Fibroblast of lung (primary cell): ENCODE measurements around the gene CKLF. TPM values are rescaled to one million over a fixed set of nuclear protein-coding genes. Genes with fewer than 3 reads are reported as not detected.
A peak's percentile ranks its signal among the peaks of the same experiment; 100 is the strongest.

Source experiments
- DNase-seq, 2 donors: peaks; one replicate each; pipeline versions ENCODE4 v3.0.0 to v3.0.0-alpha.2; 2010; ENCODE audit warnings: low read depth in 2 of 2
- H2AFZ ChIP-seq: 2 replicates; pipeline ENCODE4 v1.5.1; 2012; ENCODE audit warnings: low read length, control low read depth, inconsistent platforms
- H3K27ac ChIP-seq: 2 replicates; pipeline ENCODE4 v1.5.1; 2011; ENCODE audit warnings: low read length, control low read depth; ENCODE audit not compliant: insufficient read depth
- H3K27me3 ChIP-seq: 2 replicates; pipeline ENCODE4 v1.5.1; 2011; ENCODE audit warnings: mild to moderate bottlenecking, low read length; ENCODE audit not compliant: control insufficient read depth, insufficient read depth
- H3K36me3 ChIP-seq: 2 replicates; pipeline ENCODE4 v1.5.1; 2011; ENCODE audit warnings: low read length; ENCODE audit not compliant: control insufficient read depth, insufficient read depth
- H3K4me1 ChIP-seq: 2 replicates; pipeline ENCODE4 v1.5.1; 2011; ENCODE audit warnings: low read length; ENCODE audit not compliant: control insufficient read depth, insufficient read depth; ENCODE audit errors: extremely low read depth
- H3K4me2 ChIP-seq: 2 replicates; pipeline ENCODE4 v1.5.1; 2011; ENCODE audit warnings: low read length, control low read depth; ENCODE audit not compliant: insufficient read depth; ENCODE audit errors: extremely low read depth
- H3K4me3 ChIP-seq, 4 experiments: fragments of 200-600 bp in 1 of 4; sonication (generic) in 1 of 4; replicated peaks in 1 of 4; 2 replicates each; pipeline ENCODE4 v1.5.1; 2011 to 2016; ENCODE audit warnings: low read length in 4 of 4, low read depth in 3 of 4, mild to moderate bottlenecking in 3 of 4, control low read depth in 2 of 4, inconsistent platforms in 1 of 4, mixed read lengths in 1 of 4; ENCODE audit not compliant: insufficient read depth in 1 of 4; ENCODE audit errors: control extremely low read depth in 1 of 4
- H3K79me2 ChIP-seq: 2 replicates; pipeline ENCODE4 v1.5.1; 2012; ENCODE audit warnings: mild to moderate bottlenecking, low read length, inconsistent platforms; ENCODE audit not compliant: control insufficient read depth, insufficient read depth
- H3K9ac ChIP-seq: 2 replicates; pipeline ENCODE4 v1.5.1; 2011; ENCODE audit warnings: mild to moderate bottlenecking, low read length, control low read depth; ENCODE audit not compliant: insufficient read depth
- H3K9me3 ChIP-seq: 2 replicates; pipeline ENCODE4 v1.5.1; 2012; ENCODE audit warnings: low read depth, low read length; ENCODE audit not compliant: control insufficient read depth, insufficient read depth
- H4K20me1 ChIP-seq: 2 replicates; pipeline ENCODE4 v1.5.1; 2011; ENCODE audit warnings: low read length; ENCODE audit not compliant: control insufficient read depth, insufficient read depth; ENCODE audit errors: extremely low read depth
- EZH2 ChIP-seq: IDR thresholded peaks from 2 replicates; pipeline ENCODE4 v1.5.1; 2012; ENCODE audit warnings: low read length, control low read depth, mild to moderate bottlenecking; ENCODE audit errors: missing control alignments
- polyA plus RNA-seq, 2 donors: library from polyadenylated mRNA; depleted of rRNA in 1 of 2; stranded (reverse) in 1 of 2; unstranded in 1 of 2; fragments of >200 nt; gene quantifications; 2 replicates each; pipeline ENCODE4 v1.2.1, GENCODE V29; 2011 to 2012; ENCODE audit warnings: missing spikeins in 1 of 2
- total RNA-seq: library from RNA; depleted of rRNA; stranded (reverse); fragments of >200 nt; gene quantifications from 2 replicates; pipeline ENCODE4 v1.2.1, GENCODE V29; 2014
- TF ChIP-seq, protein P1 (sequence below), 2 donors: IDR thresholded peaks in 1 of 2; conservative IDR thresholded peaks in 1 of 2; 1 replicate in 1 of 2; 2 replicates in 1 of 2; pipeline ENCODE4 v1.5.1; 2011 to 2012; ENCODE audit warnings: low read length in 2 of 2, control low read depth in 1 of 2, inconsistent platforms in 1 of 2, low read depth in 1 of 2, mild to moderate bottlenecking in 1 of 2

The CKLF gene
- total and polyA plus RNA-seq, 2 donors (not counting 1 experiment from before 2014, with no cell fraction given), result 41.9 to 70.9 TPM

DNA sequence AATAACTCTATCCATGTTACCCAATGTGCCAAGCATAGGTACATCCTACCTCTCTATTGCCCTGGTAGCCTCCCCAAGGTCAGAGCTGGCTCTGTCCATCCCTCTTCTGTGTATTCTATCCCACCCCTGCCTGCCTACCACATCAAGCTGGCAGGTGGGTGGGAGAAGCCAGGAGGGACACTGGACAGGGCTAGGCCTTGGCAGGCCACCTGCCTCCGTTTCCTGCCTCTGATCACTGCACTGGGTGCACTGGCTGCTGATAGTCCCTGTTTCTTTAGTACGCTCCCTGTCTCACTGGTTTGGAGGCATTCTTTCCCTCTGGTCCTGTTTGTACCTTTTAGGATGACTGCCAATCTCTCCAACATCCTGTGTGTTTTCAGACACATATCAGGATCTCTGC is 15.1 kb upstream of the CKLF start:
- Histone ChIP-seq H3K4me1 (no peaks in the 10 kb centered on the region), H3K4me2 (no peak overlapping the region), H3K27me3 (no peaks in the 10 kb centered on the region), H3K79me2 (no peaks in the 10 kb centered on the region), H3K4me3 (no peak overlapping the region), H3K36me3 (peaks cover 3% of the 10 kb centered on the region), H3K9me3 (no peaks in the 10 kb centered on the region), H3K27ac (no peak overlapping the region), H4K20me1 (no peaks in the 10 kb centered on the region), H3K9ac (no peak overlapping the region), H2AFZ (no peak overlapping the region)
- no peak for TF ChIP-seq EZH2
- TF ChIP-seq, protein P1, sequence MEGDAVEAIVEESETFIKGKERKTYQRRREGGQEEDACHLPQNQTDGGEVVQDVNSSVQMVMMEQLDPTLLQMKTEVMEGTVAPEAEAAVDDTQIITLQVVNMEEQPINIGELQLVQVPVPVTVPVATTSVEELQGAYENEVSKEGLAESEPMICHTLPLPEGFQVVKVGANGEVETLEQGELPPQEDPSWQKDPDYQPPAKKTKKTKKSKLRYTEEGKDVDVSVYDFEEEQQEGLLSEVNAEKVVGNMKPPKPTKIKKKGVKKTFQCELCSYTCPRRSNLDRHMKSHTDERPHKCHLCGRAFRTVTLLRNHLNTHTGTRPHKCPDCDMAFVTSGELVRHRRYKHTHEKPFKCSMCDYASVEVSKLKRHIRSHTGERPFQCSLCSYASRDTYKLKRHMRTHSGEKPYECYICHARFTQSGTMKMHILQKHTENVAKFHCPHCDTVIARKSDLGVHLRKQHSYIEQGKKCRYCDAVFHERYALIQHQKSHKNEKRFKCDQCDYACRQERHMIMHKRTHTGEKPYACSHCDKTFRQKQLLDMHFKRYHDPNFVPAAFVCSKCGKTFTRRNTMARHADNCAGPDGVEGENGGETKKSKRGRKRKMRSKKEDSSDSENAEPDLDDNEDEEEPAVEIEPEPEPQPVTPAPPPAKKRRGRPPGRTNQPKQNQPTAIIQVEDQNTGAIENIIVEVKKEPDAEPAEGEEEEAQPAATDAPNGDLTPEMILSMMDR (conservative IDR thresholded peaks at IDR 0.05 in 1 of 2, IDR thresholded peaks at IDR 0.05 in 1 of 2; ENCODE audit: low read depth in 1 of 2, low read length in 2 of 2), result no peak
- no peak for DNase-seq

DNA sequence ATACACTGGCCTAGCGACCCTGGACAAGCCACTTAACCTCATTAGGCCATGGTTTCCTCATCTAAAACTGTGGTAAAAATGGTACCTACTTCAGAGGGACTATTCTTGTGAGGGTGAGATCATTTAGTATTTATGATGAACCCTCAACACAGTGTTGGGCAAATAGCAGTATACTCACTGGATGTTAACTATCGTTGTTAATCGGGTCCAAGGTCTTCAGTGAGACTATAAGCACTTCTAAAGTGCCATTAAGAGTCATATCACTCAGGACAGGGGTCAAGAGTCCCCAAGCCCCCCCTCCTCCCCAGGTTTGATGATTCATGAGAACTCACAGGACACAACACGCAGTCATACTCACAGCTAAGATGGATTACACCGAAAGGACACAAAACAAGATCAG is 13.5 kb upstream of the CKLF start:
- no peak overlapping the region for H3K9ac ChIP-seq
- no peaks in the 10 kb centered on the region for H3K4me1 ChIP-seq
- H3K27me3 ChIP-seq, result no peaks in the 10 kb centered on the region
- DNase-seq, result no peak
- no peak overlapping the region for H3K27ac ChIP-seq
- H2AFZ ChIP-seq, result no peak overlapping the region
- H3K4me2 ChIP-seq, result no peak overlapping the region
- H3K79me2 ChIP-seq, result no peaks in the 10 kb centered on the region
- H4K20me1 ChIP-seq, result no peaks in the 10 kb centered on the region
- TF ChIP-seq, protein P1 (conservative IDR thresholded peaks at IDR 0.05 in 1 of 2, IDR thresholded peaks at IDR 0.05 in 1 of 2; ENCODE audit: low read depth in 1 of 2, low read length in 2 of 2), result no peak
- no peak for TF ChIP-seq EZH2
- no peaks in the 10 kb centered on the region for H3K9me3 ChIP-seq
- peaks cover 3% of the 10 kb centered on the region for H3K36me3 ChIP-seq
- H3K4me3 ChIP-seq, result no peak overlapping the region

DNA sequence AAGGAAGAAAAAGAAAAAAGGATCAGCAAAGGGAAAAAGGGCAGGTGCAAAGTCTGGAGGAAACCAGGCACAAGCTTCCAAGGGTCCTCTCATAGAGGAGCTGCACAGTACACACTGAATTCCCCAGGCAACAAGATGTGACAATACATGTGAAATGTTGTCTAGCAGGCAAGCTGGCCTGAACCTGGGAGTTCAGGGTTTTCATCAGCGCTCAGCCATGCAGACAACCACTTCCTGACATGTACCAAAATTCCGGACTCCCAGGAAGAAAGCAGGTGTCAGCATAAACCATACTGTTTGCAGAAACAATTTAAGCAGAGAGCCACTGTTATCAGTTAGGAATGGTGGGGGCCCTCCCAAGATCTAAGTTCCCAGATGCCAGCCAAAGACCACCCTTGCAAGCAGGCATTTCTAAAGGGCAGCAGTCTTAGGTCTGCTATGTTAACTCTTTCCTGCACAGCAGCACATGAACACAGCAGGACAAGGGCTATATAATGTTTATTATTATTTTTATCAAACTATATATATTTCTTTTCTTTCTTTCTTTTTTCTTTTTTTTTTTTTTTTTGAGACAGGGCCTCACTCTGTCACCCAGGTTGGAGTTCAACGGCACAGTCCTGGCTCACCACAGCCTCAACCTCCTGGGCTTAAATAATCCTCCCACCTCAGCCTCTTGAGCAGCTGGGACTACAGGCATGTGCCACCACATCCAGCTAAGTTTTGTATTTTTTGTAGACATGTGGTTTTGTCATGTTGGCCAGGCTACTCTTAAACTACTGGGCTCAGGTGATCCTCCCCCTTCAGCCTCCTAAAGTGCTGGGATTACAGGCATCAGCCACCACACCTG is 12.5 kb upstream of the CKLF start:
- Histone ChIP-seq H3K9me3 (no peaks in the 10 kb centered on the region), H3K79me2 (no peaks in the 10 kb centered on the region), H3K27me3 (no peaks in the 10 kb centered on the region), H3K36me3 (peaks cover 3% of the 10 kb centered on the region), H3K9ac (no peak overlapping the region), H3K4me2 (no peak overlapping the region), H3K27ac (no peak overlapping the region), H3K4me3 (no peak overlapping the region), H2AFZ (no peak overlapping the region), H4K20me1 (no peaks in the 10 kb centered on the region), H3K4me1 (no peaks in the 10 kb centered on the region)
- TF ChIP-seq EZH2, result no peak
- TF ChIP-seq, protein P1 (conservative IDR thresholded peaks at IDR 0.05 in 1 of 2, IDR thresholded peaks at IDR 0.05 in 1 of 2; ENCODE audit: low read depth in 1 of 2, low read length in 2 of 2), result no peak
- DNase-seq, result peak in 1 of 2 donors; percentile 79
